NCI-H1417 (cell line): Measurements from ENCODE around the gene OR9G1.
"Not testable (repeated sequence)": the region's sequence is repeated elsewhere in the genome, so short reads cannot be mapped to it uniquely, and the experiment has no call there.

Experiments used
- DNase-seq, 3 experiments: peaks; one replicate each; lab custom pipeline; 2025; lab: John Stamatoyannopoulos, UW

OR9G1 gene, protein sequence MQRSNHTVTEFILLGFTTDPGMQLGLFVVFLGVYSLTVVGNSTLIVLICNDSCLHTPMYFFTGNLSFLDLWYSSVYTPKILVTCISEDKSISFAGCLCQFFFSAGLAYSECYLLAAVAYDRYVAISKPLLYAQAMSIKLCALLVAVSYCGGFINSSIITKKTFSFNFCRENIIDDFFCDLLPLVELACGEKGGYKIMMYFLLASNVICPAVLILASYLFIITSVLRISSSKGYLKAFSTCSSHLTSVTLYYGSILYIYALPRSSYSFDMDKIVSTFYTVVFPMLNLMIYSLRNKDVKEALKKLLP

DNA sequence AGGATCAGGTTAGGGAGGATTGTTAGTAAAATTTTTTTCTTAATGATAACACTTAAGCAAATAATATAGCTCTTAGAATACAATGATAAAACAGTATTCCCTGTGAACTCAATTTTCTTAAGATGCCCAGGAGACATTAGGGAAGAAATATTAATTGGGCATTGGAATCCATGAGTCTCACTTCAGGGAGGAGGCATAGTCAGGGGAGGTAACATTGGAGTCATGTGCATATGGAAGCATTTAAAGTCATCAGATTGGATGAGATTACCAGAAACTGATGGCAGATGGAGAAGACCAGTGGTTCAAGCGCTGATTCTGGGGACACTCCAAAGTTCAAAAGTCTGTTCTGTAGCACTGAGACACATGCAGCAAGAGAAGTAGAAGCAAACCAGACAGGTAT lies at the start of gene OR9G1:
OR9G1 (plus strand) TSS at position 301 of the 400 bp plus-strand sequence. CDS start 1,293 bp downstream, outside the sequence.
- DNase-seq = no peak

DNA sequence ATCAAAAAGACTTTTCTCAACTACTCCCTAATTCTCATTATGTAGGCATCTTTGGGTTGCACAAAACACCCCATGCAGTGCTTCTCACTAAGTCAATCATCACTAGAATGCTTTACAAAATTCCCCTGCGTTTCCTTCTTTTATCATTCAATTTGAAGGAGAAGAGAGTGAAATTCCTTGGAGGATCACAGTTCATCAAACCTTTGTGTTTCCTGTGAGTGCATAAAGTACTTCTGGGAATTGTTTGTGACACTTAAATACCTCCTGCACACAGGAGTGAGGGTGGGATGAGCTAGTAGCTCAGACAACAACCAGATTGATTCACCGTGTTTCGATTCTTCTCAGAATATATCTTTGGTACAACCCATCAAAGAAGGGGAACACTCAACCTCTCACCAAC lies 39.1 kb upstream of the OR9G1 start:
- no peak for DNase-seq

DNA sequence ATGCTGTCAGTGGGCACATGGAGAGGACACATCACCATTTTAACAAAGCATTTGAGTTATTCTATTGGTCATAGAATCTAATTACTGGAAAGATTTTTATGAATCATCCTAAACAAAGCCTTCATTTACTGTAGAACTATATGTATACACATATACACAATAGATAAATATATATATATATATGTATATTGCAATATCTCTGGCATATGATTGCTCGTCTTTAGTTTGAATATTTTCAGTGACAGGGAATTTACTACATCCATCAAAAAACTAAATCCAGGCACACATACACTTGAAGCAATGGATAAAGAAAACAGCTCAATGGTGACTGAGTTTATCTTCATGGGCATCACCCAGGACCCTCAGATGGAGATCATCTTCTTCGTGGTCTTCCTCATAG lies 35.5 kb upstream of the OR9G1 start, which contains the start of gene OR5AR1:
OR5AR1 (plus strand) TSS at position 301 of the 400 bp plus-strand sequence; CDS start at position 301, 0 bp downstream.
- no peak for DNase-seq

DNA sequence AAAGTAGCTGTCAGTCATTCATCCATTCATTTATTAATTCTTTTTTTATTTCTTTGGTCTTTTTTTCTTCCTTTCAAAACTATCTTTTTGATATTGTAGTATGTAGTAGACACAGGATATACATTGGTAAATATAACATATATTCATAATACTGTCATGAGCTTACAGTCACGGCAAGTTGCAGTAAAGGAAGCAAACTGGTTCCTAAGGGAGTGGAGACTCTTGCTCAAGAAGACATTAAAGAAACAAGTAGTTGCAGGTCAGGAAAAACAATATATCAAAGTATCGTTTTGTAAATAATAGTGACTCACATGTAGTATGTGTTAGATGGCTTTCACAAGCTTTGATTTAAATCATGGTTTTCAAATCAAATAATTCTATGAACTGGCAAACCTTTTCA lies 27.9 kb upstream of the OR9G1 start:
- no peak for DNase-seq

DNA sequence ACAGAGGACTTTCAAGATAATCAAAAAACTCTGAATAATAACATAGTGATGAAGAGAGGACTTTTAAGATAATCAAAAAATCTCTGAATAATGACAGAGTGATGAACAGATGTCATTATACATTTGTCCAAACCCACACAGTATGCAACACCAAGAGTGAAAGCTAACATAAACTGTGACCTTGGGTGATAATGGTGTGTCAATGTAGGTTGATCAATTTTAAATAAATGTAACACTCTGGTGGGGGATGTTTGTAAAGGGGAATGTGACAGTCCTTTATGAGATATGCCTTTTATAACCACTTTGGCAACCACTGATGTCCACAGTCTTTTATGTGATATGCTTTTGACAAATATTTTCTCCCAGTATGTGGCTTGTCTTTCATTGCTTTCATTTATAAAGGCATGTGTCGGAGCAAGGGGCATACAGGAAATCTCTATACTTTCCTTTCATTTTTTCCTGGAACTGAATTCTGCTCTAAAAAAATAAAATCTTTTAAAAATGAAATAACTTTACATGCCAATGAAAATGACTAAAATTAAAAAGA lies 10.3 kb upstream of the OR9G1 start:
- DNase-seq = no peak

DNA sequence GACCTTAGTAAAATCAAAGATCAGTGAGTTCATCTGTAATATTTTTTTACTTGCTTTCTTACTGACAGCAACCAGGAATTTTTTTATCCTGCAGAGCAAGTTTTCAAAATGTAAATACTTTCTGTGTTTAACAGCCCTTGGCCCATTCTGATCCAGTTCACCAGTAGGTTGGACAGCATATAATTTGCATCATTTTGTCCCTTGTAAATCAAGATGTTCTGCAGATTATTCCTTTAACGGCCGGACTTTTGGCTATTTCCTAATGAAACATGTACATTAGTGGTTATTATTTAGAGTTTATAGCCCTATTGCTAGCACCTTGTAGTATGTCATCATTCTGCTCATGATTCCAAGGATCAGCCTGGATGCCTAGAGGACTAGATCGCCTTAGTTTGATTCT lies 7.7 kb upstream of the OR9G1 start:
- not testable (repeated sequence) for DNase-seq

DNA sequence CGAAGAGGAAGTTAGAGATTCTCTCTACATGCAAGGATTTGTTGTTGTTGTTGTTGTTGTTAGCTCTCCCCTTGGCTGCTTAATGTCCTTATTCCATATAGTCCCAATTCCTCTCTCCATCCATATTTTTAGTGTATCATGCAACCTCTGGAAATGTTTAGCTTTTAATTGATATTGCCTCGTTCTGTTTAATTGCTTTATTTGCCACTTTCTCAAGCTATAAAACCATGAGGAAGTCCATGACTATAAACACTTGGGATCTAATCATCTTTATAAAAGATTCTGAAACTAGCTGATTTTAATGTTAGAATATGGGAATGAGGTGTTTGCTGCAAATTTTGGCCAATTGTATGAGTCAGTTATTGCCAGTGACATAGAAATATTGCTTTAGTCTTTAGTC lies 5.5 kb upstream of the OR9G1 start:
- no peak for DNase-seq

DNA sequence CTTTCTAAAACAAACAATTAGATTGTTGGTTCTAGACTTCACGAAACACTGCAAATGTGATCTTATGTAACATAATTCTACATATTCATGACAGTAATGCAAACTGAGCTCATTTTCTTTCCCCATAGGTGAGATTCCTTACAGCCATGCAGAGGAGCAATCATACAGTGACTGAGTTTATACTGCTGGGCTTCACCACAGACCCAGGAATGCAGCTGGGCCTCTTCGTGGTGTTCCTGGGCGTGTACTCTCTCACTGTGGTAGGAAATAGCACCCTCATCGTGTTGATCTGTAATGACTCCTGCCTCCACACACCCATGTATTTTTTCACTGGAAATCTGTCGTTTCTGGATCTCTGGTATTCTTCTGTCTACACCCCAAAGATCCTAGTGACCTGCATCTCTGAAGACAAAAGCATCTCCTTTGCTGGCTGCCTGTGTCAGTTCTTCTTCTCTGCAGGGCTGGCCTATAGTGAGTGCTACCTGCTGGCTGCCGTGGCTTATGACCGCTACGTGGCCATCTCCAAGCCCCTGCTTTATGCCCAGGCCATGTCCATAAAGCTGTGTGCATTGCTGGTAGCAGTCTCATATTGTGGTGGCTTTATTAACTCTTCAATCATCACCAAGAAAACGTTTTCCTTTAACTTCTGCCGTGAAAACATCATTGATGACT lies 1.5 kb downstream of the OR9G1 start:
- no peak for DNase-seq

DNA sequence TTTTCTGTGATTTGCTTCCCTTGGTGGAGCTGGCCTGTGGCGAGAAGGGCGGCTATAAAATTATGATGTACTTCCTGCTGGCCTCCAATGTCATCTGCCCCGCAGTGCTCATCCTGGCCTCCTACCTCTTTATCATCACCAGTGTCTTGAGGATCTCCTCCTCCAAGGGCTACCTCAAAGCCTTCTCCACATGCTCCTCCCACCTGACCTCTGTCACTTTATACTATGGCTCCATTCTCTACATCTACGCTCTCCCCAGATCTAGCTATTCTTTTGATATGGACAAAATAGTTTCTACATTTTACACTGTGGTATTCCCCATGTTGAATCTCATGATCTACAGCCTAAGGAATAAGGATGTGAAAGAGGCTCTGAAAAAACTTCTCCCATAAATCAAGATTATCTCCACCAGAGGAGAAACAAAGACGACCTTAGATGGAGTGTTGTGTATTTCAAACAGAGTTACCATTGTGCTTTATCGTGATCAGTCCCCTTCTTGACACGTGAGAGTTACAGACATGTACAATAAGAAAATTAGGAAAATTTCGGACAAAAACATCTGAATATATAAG lies 2.1 kb downstream of the OR9G1 start:
- no peak for DNase-seq

DNA sequence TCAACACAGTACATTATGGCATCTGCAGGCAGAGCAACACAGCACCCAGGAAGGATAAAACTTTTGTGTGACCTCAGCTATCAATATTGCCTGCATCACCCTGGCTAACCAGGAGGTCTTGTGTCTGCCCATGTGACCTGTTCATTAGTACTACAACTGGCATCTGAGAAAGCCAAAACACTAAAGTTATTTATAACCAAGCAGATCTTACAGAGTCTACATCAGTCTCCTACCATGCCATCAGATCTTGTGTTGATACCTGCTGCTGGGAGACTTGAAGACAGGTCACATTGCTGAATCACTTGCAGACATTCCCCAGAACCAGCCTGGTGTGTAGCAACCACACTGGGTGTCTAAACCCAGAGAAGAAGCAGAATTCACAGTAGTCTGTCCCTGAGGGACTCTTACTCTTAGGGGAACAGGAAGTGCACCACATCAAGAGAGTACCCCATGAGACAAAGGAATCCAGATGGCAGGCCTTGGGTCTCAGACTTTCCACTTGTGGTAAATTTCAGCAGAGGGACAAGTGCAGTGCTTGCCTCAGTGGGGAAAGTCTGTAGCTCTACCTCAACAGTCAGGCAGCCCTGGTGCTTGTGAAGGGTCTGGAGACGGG lies 7.0 kb downstream of the OR9G1 start:
- DNase-seq = no peak

DNA sequence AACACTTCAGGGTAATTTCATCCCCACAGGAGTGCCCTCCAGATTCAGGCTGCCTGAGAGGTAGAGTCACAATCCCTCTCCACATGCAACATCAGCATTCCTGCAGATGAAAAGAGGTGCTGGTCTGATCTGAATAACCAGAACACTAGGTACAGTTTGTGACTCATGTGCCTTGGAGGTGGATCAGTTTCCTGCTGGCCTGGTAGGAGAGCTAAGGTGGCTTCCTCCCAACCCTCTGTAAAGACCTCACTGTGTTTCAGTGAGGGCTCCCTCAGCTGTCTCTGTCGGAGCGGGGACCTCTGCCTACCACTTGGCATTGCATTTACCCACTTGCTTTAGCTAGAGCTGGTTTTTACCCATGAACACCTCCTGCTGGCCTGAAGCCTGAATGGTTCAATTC lies 7.6 kb downstream of the OR9G1 start:
- DNase-seq = no peak

DNA sequence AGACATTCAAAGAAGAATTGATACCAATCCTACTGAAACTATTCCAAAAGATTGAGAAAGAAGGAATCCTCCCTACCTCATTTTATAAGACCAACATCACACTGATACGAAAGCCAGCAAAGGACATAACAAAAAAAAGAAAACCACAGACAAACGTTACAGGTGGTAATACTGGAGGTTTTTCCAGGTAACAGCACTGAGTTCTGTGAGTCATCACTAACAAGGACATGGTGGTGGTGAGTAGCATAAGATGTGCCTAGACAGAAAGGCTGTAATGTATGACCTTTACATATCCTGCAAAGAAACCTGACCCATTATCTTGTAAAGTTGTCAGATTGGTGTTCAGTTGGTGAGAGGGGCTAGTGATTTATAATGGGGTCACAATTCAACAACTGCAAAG lies 15.3 kb downstream of the OR9G1 start:
- no peak for DNase-seq

DNA sequence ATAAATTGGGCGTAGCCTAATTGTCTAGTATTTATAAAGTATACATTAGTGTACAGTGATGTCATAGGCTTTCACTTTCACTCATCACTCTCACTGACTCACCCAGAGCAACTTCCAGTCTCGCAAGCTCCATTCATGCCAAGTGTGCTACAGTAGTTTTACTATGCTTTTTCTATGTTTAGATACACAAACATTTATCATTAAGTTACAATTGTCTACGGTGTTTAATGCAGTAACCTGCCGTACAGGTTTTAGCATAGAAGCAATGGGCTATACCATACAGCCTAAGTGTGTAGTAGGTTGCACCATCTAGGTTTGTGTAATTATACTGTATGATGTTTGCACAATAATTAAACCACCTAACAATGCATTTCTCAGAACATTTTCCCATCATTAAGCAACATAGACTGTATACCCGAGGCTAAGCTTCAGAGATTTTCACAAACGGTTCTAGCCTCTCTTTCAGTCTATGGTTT lies 17.5 kb downstream of the OR9G1 start:
- DNase-seq = peak in 1 of 3 experiments; percentile 20

DNA sequence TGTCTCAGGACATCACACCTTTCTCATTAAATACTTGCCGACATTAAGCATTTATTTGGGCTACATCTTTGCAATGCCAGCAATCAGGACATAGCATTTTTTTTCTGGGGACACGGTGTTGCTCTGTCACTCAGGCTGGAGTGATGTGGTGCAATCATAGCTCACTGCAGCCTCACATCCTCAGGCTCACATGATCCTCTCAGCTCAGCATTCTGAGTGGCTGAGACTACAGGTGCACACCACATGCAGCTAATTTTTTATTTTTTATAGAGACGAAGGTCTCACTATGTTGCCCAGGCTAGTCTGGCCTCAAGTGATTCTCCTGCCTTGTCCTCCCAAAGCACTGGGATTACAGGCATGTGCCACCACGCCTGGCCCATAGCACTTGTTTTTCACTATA lies 21.6 kb downstream of the OR9G1 start:
- no peak for DNase-seq

DNA sequence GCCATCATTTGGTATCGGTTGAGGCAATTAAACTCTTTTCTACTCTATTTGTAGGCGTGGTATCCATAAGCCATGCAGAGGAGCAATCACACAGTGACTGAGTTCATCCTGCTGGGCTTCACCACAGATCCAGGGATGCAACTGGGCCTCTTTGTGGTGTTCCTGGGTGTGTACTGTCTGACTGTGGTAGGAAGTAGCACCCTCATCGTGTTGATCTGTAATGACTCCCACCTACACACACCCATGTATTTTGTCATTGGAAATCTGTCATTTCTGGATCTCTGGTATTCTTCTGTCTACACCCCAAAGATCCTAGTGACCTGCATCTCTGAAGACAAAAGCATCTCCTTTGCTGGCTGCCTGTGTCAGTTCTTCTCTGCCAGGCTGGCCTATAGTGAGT lies 41.2 kb downstream of the OR9G1 start:
- no peak for DNase-seq

DNA sequence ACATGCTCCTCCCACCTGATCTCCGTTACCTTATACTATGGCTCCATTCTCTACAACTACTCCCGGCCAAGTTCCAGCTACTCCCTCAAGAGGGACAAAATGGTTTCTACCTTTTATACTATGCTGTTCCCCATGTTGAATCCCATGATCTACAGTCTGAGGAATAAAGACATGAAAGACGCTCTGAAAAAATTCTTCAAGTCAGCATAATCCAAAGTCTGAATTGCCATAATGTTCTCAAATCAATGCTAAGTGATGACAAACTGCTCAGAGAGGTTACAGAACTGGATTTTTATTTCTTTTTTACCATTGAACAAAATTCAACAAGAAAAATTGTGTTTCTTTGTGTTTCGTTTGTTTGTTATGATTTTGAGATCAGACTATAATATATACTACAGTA lies 42.0 kb downstream of the OR9G1 start:
- DNase-seq = no peak

DNA sequence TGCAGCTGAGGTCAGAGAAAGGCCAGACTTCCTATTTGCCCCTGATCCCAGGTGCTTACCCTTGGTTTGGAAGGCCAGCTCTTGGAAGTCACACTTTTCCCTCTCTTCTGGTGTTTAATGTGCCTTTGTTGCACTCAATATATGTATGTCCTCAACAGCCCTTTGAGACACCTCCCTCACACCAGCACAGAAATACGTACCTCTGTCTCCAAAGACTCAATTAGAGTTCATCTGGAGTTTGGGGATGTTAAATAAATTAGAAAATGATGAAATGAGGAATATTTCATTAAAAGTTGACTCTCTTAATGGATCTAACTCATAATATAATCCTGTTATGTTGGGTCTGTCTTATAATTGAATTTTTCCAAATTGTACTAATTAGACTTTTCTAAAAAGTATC lies 49.7 kb downstream of the OR9G1 start, which contains the start of gene OR9G4:
OR9G4 (minus strand) TSS at position 101 of the 400 bp plus-strand sequence. CDS start 4,931 bp downstream, outside the sequence.
- no peak for DNase-seq

DNA sequence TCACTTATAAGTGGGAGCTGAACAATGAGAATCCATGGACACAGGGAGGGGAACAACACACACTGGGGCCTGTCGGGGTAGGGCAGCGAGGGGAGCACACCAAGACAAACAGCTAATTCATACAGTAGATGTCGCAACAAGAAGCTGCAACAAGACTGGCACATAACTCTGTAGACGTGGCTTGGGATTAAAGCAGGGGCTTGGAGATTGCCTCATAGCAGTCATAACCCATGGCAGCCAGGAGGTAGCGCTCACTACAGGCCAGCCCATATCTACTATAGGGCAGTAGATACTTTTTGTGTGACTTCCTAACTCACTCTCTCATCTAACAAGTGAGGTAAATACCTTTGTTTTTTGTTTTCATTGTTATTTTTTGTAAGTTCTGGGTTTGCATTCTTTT lies 51.3 kb downstream of the OR9G1 start:
- no peak for DNase-seq

DNA sequence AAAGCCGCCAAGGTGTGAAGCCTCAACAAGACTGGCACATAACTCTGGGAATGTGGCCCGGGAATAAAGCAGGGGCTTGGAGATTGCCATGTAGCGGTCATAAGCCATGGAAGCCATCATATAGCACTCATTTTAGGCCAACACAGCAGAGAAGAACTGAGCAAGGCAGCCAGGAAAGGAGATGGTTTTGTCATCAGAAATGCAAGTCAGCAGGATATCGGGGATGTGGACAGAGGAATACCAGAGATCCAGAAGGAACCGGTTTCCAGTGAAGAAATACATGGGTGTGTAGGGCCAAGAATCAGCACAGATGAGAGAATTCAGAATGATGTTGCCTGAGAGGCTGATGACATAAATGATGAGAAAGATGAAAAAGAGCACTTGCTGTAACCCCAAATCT lies 52.6 kb downstream of the OR9G1 start:
- DNase-seq = no peak
